Middle frontal gyrus (tissue), 1 donor: ENCODE results near the gene PLCB3.
"Not testable (repeated sequence)": the region's sequence is repeated elsewhere in the genome, so short reads cannot be mapped to it uniquely, and the experiment has no call there.

Source experiments
- DNase-seq: peaks from one replicate; pipeline ENCODE4 v3.0.0-alpha.2; 2015; ENCODE audit warnings: low spot score; ENCODE audit errors: extremely low spot score

Gene PLCB3

DNA sequence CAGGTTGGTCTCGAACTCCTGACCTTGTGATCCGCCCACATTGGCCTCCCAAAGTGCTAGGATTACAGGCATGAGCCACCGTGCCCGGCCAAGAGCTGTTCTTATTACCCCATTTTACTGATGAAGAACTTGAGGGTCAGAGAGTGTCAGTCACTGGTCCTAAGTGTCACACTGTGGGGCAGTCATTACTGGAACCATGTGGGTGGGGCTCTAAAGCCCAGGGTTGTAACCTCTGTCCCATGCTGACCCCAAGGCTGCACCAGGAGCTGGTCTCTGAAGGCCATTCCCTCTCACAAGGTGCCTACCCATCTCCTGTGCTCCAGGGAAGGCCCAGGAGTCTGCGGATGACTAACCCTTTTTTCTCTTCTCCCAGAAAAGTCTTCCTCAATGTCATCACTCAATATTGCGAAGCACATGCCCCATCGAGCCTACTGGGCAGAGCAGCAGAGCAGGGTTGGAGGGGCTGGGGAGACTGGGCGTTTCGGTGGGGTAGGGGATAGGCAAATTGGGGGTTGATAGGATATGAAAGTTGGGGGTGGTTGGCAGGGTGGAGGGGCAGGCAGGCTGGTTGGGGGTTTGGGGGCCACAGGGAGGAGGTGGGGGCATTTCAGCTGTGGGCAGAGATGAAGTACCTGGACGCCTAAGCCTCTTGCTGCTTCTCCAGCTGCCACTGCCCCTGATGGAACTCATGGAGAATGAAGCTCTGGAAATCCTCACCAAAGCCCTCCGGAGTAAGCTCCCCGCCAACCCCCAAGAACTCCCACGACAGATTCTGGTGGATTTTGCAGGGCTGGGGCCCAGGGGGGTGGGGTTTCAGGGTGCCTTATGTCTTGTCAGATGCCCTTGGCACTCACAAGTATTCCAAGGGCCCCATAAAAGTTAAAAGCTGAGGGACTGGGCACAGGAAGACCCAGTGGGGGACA lies 52.0 kb downstream of the PLCB3 start:
- DNase-seq, result no peak

DNA sequence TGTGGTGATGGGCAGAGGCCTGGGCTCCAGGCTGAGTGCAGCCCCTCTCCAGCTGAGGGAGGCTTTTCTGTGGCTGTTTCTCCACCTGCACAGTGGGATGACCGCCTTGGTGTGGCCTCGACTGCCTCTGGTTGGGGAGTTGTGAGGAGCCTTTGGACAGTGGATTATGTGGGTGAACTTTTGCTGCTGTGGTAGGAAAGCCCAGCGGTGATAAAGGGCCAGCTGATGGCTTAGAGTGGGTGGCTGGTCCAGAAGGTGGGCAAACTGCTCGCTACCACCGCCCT lies 52.6 kb downstream of the PLCB3 start:
- no peak for DNase-seq

DNA sequence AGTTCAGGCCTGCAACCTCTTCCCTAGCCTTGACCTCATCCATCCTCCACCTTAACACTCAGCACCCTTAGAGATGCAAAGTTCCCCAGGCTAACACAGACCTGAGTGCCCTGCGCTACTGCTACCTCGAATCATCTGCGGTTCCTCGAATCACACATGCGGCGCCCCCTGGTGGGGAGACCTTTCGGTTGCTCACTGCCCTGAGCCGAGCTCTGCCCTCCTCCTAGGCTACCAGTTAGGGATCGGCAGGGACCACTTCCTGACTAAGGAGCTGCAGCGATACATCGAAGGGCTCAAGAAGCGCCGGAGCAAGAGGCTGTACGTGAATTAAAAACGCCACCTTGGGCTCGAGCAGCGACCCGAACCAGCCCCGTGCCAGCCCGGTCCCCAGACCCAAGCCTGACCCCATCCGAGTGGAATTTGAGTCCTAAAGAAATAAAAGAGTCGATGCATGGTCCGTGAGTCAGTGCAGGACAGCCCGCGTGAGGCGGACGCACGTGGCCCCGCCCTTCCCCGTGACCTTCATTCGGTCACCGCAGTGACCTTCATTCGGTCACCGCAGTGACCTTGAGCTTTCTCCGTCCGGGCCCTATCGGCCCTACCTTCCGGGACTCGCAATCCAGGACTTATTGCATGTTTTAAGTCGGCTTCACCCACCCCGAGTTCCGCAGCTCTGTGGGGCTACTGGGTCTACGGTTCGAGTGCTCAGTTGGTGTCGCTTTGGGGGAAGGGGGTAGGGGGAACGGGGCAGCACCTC lies 53.2 kb downstream of the PLCB3 start:
- DNase-seq, result peak; percentile 78

DNA sequence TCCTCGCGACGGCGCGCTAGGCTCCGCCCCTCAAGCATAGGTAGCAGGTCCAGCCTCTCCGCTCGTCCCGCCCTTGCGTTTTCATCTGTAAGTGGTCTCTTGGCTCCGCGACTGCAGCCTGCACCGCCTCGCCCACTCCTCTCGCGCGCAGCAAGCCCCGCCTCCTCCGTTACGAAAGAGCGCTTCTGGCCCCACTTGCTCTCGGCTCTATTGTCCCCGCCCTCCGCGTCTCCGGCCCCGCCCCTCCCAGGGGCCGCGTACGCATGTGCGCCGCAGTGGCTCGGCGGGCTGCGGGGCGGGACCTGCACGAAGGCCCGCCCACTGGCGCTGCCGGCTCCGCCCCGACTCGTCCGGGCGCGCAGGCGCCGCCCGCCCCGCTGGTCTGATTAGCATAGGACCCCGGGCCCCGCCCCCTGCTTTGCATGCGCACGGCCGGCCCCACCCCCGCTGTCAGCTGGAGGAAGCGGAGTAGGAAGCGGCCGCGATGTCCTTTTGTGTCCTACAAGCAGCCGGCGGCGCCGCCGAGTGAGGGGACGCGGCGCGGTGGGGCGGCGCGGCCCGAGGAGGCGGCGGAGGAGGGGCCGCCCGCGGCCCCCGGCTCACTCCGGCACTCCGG lies 53.9 kb downstream of the PLCB3 start, which contains the start of gene ESRRA:
Gene ESRRA (plus strand): TSS at position 450 of the 616 bp plus-strand sequence. CDS start 1,656 bp downstream, outside the sequence.
- DNase-seq, result peak; percentile 97

DNA sequence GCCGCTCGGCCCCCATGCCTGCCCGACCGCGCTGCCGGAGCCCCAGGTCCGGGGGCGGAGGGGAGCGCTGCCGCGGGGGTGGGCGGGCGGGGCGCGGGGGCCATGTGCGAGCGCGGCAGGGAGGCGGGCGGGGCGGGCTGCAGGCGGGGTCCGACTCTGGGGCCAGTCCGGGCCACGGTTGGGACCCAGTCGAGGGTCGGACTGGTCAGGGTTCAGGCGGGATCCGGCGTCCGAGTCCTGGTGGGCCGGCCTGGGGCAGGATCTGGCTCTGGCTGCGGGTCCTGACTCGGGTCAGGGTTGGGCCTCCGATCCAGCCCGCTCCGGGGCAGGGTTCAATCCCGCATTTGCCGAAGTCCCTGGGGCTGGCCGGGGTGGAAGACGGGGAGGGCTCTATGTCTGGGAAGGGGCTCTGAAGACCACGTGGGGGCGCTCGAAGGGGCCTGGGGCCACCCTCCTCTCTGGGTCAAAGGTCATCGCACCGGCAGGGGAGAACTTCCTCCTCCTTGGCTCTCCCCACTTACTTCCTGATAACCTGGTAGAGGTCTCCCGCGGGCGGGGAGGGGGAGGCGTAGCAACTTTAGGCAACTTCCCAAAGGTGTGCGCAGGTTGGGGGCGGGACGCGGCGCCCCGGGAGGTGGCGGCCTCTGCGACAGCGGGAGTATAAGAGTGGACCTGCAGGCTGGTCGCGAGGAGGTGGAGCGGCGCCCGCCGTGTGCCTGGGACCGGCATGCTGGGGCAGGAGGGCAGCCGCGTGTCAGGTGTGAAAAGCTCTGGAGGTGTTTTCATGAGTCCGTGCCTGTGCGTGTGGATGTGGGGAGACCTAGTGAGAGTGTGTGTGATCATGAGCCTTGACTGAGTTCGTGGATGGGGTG lies 54.6 kb downstream of the PLCB3 start:
- DNase-seq, result no peak

DNA sequence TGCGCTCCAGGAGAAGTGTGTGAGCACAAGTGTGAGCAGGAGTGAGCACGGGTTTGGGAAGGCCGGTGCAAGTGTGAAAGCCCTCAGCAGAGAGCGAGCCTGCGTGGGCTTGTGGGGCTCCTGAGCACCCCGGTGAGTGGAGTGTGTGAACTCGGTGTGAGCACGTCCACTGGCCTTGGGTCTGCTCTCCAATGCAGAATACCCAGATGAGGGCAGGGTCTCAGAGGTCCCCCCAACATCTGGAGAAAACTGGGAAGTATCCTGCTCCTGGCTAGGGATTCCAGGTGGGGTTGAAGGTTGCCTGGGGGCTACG lies 55.2 kb downstream of the PLCB3 start:
- no peak for DNase-seq

DNA sequence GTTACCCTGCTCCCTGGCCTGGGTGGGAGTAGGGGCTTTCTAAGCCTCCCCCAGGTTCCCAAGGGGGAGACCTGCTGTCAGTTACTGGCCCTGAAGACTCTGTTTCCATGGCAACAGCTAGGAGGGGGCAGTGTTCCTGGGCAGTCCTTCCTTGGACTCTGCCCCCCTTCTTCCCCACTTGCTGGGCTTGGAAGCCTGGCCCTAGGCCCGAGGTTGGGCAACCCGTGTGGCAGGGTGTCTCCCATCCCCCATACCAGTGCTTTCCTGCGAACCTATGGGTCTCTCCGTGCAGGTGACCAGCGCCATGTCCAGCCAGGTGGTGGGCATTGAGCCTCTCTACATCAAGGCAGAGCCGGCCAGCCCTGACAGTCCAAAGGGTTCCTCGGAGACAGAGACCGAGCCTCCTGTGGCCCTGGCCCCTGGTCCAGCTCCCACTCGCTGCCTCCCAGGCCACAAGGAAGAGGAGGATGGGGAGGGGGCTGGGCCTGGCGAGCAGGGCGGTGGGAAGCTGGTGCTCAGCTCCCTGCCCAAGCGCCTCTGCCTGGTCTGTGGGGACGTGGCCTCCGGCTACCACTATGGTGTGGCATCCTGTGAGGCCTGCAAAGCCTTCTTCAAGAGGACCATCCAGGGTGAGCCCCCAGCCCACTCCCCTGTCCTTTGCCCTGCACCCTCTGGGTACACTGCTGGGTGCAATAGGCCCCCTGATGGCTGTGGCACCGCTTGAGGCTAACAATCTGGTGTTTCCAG lies 55.7 kb downstream of the PLCB3 start:
- DNase-seq, result no peak

DNA sequence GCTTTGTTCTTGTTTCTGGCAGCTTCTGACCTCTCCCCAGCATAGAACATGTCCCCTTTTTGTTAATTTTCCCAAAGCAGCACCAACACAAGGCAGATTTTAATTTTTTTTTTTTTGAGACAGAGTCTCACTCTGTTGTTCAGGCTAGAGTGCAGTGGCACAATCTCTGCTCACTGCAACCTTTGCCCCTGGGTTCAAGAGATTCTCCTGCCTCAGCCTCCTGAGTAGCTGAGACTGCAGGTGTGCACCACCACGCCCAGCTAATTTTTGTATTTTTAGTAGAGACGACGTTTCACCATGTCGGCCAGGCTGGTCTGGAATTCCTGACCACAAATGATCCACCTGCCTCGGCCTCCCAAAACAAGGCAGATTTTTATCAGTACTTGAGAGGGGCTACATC lies 56.5 kb downstream of the PLCB3 start:
- DNase-seq, result not testable (repeated sequence)

DNA sequence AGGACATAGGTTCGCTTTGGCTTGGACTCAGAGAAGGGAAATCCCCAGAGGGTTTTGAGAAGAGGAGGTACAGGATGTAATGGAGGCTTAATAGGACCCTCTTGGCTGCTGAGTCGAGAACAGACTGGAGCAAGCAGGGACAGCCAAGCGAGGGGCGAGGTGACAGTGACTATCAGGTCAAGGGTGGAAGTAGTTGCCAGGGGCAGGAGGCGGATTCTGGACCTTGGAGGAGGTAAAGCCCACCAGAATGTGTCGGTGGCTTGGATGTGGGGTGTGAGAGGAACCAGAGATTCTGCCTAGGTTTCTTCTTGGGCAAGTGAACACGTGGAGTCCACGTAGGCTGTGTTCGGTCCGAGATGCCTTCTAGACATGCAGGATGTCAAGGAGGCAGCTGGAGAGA lies 61.6 kb downstream of the PLCB3 start:
- no peak for DNase-seq

DNA sequence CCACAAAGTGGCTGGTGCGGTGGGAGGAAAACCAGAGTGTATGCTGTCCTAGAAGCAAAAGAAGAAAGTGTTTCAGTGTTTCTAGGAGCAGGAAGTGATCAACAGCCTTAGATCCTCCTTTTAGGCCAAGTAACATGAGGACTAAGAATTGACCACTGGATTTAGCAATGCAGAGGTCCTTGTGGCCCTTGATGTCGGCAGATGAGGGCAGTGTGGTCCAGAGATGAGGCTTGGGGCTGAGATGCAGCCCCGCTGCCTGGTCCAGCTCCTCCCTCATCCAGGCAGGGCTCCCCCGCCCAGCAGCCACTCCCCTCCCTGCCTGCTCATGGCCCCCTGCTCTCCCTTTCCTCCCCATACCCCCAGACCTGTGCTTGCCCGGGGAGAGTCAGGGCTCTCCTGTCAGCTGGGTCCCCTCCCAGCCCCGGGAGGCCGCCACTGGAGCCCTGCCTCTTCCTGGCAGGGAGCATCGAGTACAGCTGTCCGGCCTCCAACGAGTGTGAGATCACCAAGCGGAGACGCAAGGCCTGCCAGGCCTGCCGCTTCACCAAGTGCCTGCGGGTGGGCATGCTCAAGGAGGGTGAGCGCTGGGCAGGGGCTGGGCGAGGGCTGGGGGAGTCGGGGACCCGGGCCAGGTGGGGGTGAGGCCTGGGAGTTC lies 62.3 kb downstream of the PLCB3 start:
- DNase-seq, result no peak

DNA sequence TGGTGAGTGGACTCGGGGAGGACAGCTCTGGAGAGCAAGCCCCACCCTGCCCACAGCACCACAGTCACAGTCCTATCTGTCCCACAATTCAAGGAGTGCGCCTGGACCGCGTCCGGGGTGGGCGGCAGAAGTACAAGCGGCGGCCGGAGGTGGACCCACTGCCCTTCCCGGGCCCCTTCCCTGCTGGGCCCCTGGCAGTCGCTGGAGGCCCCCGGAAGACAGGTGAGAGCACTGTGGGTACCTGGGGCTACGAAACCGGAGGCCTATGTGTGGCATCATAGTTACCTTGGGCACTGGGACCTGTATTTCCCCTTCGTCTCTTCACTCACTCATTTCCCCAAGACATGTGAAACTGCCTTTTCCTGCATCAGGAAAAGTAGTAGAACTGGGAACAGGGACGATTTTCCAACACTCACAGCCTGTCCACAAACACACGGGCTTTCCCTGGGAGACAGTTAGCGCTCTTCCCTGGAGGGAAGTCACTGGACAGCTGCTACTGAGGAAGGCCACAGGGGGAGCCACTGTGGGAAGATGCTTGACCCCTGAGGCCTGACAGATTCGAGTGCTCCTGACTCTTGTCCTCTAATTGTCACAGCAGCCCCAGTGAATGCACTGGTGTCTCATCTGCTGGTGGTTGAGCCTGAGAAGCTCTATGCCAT lies 62.9 kb downstream of the PLCB3 start:
- no peak for DNase-seq

DNA sequence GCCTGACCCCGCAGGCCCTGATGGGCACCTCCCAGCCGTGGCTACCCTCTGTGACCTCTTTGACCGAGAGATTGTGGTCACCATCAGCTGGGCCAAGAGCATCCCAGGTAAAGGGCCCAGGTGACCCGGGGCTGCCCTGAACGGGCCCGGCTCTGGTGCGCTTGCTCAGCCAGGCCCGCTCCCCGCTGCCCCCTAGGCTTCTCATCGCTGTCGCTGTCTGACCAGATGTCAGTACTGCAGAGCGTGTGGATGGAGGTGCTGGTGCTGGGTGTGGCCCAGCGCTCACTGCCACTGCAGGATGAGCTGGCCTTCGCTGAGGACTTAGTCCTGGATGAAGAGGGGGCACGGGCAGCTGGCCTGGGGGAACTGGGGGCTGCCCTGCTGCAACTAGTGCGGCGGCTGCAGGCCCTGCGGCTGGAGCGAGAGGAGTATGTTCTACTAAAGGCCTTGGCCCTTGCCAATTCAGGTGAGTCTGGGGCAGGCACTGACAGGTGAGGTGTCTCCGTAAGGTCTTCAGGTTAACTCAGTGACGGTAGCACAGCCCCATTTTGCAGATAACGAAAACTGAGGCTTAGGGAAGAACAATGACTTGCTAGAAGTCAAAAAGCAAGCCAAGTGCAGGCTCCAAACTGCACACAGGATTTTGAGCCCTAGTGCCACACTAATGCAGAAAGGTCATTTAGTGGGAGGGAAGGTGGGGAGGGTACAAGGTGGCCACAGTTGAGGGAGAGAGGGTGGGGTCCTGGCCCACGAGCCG lies 63.7 kb downstream of the PLCB3 start:
- no peak for DNase-seq

DNA sequence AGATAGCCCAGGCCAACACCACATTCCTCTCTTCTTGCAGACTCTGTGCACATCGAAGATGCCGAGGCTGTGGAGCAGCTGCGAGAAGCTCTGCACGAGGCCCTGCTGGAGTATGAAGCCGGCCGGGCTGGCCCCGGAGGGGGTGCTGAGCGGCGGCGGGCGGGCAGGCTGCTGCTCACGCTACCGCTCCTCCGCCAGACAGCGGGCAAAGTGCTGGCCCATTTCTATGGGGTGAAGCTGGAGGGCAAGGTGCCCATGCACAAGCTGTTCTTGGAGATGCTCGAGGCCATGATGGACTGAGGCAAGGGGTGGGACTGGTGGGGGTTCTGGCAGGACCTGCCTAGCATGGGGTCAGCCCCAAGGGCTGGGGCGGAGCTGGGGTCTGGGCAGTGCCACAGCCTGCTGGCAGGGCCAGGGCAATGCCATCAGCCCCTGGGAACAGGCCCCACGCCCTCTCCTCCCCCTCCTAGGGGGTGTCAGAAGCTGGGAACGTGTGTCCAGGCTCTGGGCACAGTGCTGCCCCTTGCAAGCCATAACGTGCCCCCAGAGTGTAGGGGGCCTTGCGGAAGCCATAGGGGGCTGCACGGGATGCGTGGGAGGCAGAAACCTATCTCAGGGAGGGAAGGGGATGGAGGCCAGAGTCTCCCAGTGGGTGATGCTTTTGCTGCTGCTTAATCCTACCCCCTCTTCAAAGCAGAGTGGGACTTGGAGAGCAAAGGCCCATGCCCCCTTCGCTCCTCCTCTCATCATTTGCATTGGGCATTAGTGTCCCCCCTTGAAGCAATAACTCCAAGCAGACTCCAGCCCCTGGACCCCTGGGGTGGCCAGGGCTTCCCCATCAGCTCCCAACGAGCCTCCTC lies 64.6 kb downstream of the PLCB3 start:
- DNase-seq, result not testable (repeated sequence)

DNA sequence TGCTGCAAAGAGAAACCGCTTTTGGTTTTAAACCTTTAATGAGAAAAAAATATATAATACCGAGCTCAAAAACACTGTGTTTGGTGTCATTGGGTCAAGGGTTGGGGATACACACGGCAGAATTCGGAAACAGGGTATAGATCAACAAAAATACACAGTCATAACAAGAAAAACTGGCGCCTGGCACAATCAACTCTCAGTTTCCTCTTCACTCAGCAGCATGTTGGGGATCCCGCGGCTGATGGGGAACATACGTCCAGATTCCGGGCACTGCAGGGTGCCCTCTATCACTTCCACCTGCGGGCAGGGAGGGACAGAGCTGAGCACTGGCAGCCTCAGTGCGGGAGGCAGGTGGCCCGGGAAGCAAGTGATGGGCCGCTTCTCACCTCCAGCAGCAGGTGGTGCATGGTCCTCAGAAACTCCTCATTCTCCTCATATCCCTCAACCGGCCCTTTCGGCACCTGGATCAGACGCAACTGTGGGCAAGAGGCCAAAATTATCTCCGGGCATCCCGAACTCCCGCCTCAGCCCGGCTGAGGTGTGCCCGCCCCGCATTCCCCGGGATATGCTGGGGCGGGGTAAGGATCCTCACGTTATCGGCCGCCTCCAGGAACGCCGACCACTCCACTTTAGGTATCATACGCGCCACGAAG lies 65.5 kb downstream of the PLCB3 start:
- no peak for DNase-seq

DNA sequence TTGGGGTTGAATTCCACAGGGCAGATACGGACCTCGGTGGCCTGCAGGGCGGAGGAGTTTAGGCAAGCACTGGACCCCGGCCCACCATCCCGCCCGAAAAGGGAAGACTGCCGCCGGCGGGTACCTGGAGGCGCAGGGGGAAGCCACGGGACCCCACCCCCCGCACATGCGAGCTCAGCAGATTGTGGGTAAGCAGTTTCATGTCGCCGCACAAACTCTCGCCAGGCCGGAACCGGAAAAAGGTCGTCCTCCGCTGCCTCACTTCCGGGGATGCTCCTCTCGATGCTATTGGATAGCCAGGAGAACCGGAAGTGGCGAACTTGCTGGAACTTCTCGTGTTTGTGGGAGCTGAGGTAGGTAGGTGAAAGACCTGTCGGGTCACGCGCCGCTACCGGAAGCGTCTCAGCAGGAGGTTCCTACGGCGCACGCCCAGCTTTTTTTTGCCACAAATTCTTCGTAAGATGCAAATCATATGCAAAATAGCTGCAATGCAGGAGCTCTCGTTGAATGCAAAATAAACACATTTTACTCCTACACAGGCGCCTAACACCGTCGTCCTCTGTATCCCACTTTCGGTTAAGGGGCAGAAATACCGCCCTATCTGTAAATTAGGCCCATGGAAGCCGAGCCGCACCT lies 66.1 kb downstream of the PLCB3 start, which contains the start of gene TRMT112:
Gene TRMT112 (minus strand): TSS at position 235 of the 636 bp plus-strand sequence. CDS start 33 bp downstream, at position 202.
- DNase-seq, result peak; percentile 94

DNA sequence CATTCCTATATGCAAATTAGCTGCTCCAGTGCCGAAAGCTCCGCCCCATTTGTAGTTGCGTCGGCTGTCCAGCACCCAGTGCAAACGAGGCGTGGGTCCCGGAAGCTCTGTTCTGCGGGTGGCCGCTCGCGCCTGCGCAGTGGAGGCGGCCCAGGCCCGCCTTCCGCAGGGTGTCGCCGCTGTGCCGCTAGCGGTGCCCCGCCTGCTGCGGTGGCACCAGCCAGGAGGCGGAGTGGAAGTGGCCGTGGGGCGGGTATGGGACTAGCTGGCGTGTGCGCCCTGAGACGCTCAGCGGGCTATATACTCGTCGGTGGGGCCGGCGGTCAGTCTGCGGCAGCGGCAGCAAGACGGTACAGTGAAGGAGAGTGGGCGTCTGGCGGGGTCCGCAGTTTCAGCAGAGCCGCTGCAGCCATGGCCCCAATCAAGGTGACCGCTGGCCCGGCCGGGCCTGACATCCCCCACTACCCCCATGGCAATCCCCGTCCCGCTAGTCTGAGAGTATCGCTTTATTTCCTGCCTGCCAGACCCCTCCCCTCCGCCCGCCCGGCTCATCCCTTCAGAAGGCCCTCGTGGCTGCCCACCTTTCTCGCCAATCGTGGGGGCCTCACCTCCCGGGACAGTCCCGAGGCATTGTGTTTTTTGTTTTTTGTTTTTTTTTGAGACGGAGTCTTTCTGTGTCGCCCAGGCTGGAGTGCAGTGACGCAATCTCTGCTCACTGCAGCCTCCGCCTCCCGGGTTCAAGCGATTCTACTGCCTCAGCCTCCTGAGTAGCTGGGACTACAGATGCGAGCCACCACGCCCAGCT lies 66.8 kb downstream of the PLCB3 start, which contains the start of gene PRDX5:
Gene PRDX5 (plus strand): TSS at position 161 of the 805 bp plus-strand sequence. CDS start 95 bp downstream, at position 256.
- DNase-seq, result peak; percentile 95
